Left lung (tissue), 10 donors: Measurements from ENCODE around the gene NDUFAF8. TPM values are rescaled to one million over a fixed set of nuclear protein-coding genes. Genes with fewer than 3 reads are reported as not detected.

Source experiments
- ATAC-seq: fragments of 200-7000 bp; cut with Tn5 transposase; one replicate; pipeline ENCODE4 v1.9.1; 2020; ENCODE audit warnings: moderate library complexity
- DNase-seq, 4 donors: peaks; one replicate each; pipeline ENCODE4 v3.0.0-alpha.2; 2013 to 2020
- H3K27ac ChIP-seq, 2 donors: fragments of 200-600 bp; sonication (generic) in 1 of 2; one replicate each; pipeline versions ENCODE4 v1.5.0 to v1.8.0; 2020 to 2021
- H3K27me3 ChIP-seq, 2 donors: fragments of 200-600 bp; sonication (generic) in 1 of 2; one replicate each; pipeline versions ENCODE4 v1.5.0 to v1.8.0; 2020 to 2021
- H3K36me3 ChIP-seq, 2 donors: fragments of 200-600 bp; sonication (generic) in 1 of 2; one replicate each; pipeline versions ENCODE4 v1.5.0 to v1.8.0; 2020 to 2021
- H3K4me1 ChIP-seq, 2 donors: fragments of 200-600 bp; one replicate each; pipeline ENCODE4 v1.8.0; 2021
- H3K4me3 ChIP-seq, 2 donors: fragments of 200-600 bp; sonication (generic) in 1 of 2; one replicate each; pipeline versions ENCODE4 v1.5.0 to v1.8.0; 2020 to 2021; ENCODE audit warnings: mild to moderate bottlenecking in 1 of 2
- H3K9me3 ChIP-seq, 2 donors: fragments of 200-600 bp; sonication (generic) in 1 of 2; one replicate each; pipeline versions ENCODE4 v1.5.0 to v1.8.0; 2020 to 2021
- CTCF ChIP-seq, 2 donors: fragments of 200-600 bp; sonication (generic) in 1 of 2; IDR thresholded peaks; one replicate each; pipeline versions ENCODE4 v1.5.0 to v1.8.0; 2021; ENCODE audit warnings: antibody characterized with exemption in 2 of 2
- intact Hi-C, 2 donors: fragments of 100-400 bp; cut with DNase I; formaldehyde crosslinking; loops; one replicate each; pipeline versions ENCODE4 v1.11.2 to v1.14.2; 2022
- polyA plus RNA-seq, 6 donors: library from polyadenylated mRNA; unstranded; fragments of 120-200 nt; gene quantifications; one replicate each; pipeline ENCODE4 v1.2.1, GENCODE V29; 2013; ENCODE audit not compliant: insufficient read length in 6 of 6
- total RNA-seq, 2 donors: library from RNA; stranded (reverse); fragmentation: NEBNext Ultra II Directional; extraction: Animal tissue kit (Norgen Biotek cat#: 25700); gene quantifications; one replicate each; pipeline ENCODE4 v1.2.1, GENCODE V29; 2021
- donor health status: DM: no; HTN: yes; CAD: no.
- donor health status: DM: no; HTN: no; CAD: no.

The NDUFAF8 gene
- total and polyA plus RNA-seq, 8 donors = 27.5 to 48.0 (median 39.1) TPM

- no peaks in the 10 kb centered on the region for H3K27me3 ChIP-seq
- intact Hi-C loops = no loop called here
- H3K4me3 ChIP-seq = no peak overlapping the region
- H3K9me3 ChIP-seq = no peaks in the 10 kb centered on the region
- ATAC-seq = no peak
- peaks cover 0 to 78% of the 10 kb centered on the region in 2 donors for H3K36me3 ChIP-seq
- no peak overlapping the region for H3K27ac ChIP-seq
- TF ChIP-seq CTCF (IDR thresholded peaks at IDR 0.05) = no peak
- peak in 1 of 4 donors; percentile 72 for DNase-seq
- peaks cover 2 to 38% of the 10 kb centered on the region in 2 donors for H3K4me1 ChIP-seq
Observed at GRCh38 chr17:81232616-81233241, 6.4 kb upstream of the NDUFAF8 start.

GRCh38 chr17:81233316-81233715, 5.8 kb upstream of the NDUFAF8 start:
- H3K4me3 ChIP-seq = no peak overlapping the region
- intact Hi-C loops = no loop called here

GRCh38 chr17:81233811-81234505, 5.2 kb upstream of the NDUFAF8 start:
- ATAC-seq = no peak
- peaks cover 8 to 33% of the 10 kb centered on the region in 2 donors for H3K4me1 ChIP-seq
- H3K27me3 ChIP-seq = no peaks in the 10 kb centered on the region
- no peak overlapping the region for H3K4me3 ChIP-seq
- no peaks in the 10 kb centered on the region for H3K9me3 ChIP-seq
- peaks cover 0 to 72% of the 10 kb centered on the region in 2 donors for H3K36me3 ChIP-seq
- no peak for TF ChIP-seq CTCF (IDR thresholded peaks at IDR 0.05)
- intact Hi-C loops = no loop called here
- peak in 1 of 4 donors; percentile 63 for DNase-seq
- no peak overlapping the region for H3K27ac ChIP-seq

More at GRCh38 chr17:81233316-81233715, 5.8 kb upstream of the NDUFAF8 start:
- Histone ChIP-seq H3K4me1 (peaks cover 8 to 39% of the 10 kb centered on the region in 2 donors), H3K27ac (no peak overlapping the region), H3K36me3 (peaks cover 0 to 78% of the 10 kb centered on the region in 2 donors), H3K27me3 (no peaks in the 10 kb centered on the region), H3K9me3 (no peaks in the 10 kb centered on the region)
- ATAC-seq = no peak
- TF ChIP-seq CTCF (IDR thresholded peaks at IDR 0.05) = no peak
- DNase-seq = peak in 1 of 4 donors; percentile 75

DNA sequence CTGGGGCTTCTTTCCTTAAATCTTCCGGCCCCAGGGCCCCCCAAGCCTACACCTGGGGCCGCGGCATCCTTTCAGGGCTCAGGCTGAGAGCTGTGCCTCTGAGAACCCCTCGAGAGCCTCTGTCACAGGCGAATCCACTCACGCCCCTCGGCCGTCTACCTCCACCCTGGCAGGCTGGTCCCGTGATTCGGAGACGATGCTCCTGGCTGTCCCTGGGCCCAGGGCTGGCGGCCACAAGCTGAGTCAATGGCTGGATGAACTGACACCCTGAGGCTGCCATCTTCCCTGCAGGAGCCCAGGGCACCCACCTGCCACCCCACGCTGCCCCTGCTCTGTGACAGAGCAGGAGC, 4.6 kb upstream of the NDUFAF8 start:
- no peak for TF ChIP-seq CTCF (IDR thresholded peaks at IDR 0.05)
- no peaks in the 10 kb centered on the region for H3K27me3 ChIP-seq
- no peak overlapping the region for H3K4me3 ChIP-seq
- H3K9me3 ChIP-seq = no peaks in the 10 kb centered on the region
- no peak for ATAC-seq
- H3K4me1 ChIP-seq = peaks cover 8 to 28% of the 10 kb centered on the region in 2 donors
- peaks cover 0 to 66% of the 10 kb centered on the region in 2 donors for H3K36me3 ChIP-seq
- H3K27ac ChIP-seq = no peak overlapping the region
- DNase-seq = no peak
- intact Hi-C loops = no loop called here
